NCI-H2029 (cell line): Measurements from ENCODE around the gene APOBR.
A peak's percentile ranks its signal among the peaks of the same experiment; 100 is the strongest.
"Not testable (repeated sequence)": the region's sequence is repeated elsewhere in the genome, so short reads cannot be mapped to it uniquely, and the experiment has no call there.

Experiments
- DNase-seq: peaks from one replicate; lab custom pipeline; 2025; lab: John Stamatoyannopoulos, UW

The APOBR gene

GRCh38 chr16:28494121-28494851, at the start of gene APOBR:
Gene APOBR (plus strand): TSS chr16:28494643. CDS start chr16:28494682, 39 bp downstream.
- DNase-seq, result no peak

- DNase-seq, result not testable (repeated sequence)
Measured at GRCh38 chr16:28446388-28446787, 48.1 kb upstream of the APOBR start.

GRCh38 chr16:28447081-28447480, 47.4 kb upstream of the APOBR start:
- not testable (repeated sequence) for DNase-seq

GRCh38 chr16:28473714-28474265, 20.7 kb upstream of the APOBR start:
- DNase-seq, result no peak

GRCh38 chr16:28475221-28475620, 19.2 kb upstream of the APOBR start:
- no peak for DNase-seq

- no peak for DNase-seq
Measured at GRCh38 chr16:28477311-28477920, 17.0 kb upstream of the APOBR start.

- DNase-seq, result no peak
Measured at GRCh38 chr16:28478506-28479180, 15.8 kb upstream of the APOBR start.

- DNase-seq, result no peak
Measured at GRCh38 chr16:28482026-28482425, 12.4 kb upstream of the APOBR start.

GRCh38 chr16:28483361-28483760, 11.1 kb upstream of the APOBR start:
- DNase-seq, result not testable (repeated sequence)

- no peak for DNase-seq
Measured at GRCh38 chr16:28486266-28486665, 8.2 kb upstream of the APOBR start.

- DNase-seq, result no peak
Measured at GRCh38 chr16:28491230-28491969, 3.0 kb upstream of the APOBR start.

- DNase-seq, result peak; percentile 92
Measured at GRCh38 chr16:28491970-28492474, 2.4 kb upstream of the APOBR start, which contains the start of gene CLN3. Gene CLN3 (minus strand): TSS chr16:28492074. CDS start chr16:28491759, 315 bp downstream.

GRCh38 chr16:28492511-28492910, 1.9 kb upstream of the APOBR start:
- DNase-seq, result no peak

- no peak for DNase-seq
Measured at GRCh38 chr16:28495098-28495793, 803 bp downstream of the APOBR start.

GRCh38 chr16:28495795-28496749, 1.6 kb downstream of the APOBR start:
- no peak for DNase-seq

- DNase-seq, result no peak
Measured at GRCh38 chr16:28496844-28497243, 2.4 kb downstream of the APOBR start.

- no peak for DNase-seq
Measured at GRCh38 chr16:28497386-28497785, 2.9 kb downstream of the APOBR start.

- DNase-seq, result no peak
Measured at GRCh38 chr16:28497861-28498599, 3.6 kb downstream of the APOBR start.
